NCI-H1417 (cell line): Measurements from ENCODE around the gene INHBC.

Experiments
- DNase-seq, 3 experiments: peaks; one replicate each; lab custom pipeline; 2025; lab: John Stamatoyannopoulos, UW

Gene INHBC

GRCh38 chr12:57469296-57470164, 34.9 kb downstream of the INHBC start:
- DNase-seq = no peak

- no peak for DNase-seq
These were observed 35.8 kb downstream of the INHBC start for GRCh38 chr12:57470286-57470969.

GRCh38 chr12:57470970-57471656, 36.5 kb downstream of the INHBC start:
- no peak for DNase-seq

- DNase-seq = no peak
These were observed 37.1 kb downstream of the INHBC start for GRCh38 chr12:57471661-57472060.

GRCh38 chr12:57472391-57472790, 37.8 kb downstream of the INHBC start:
- no peak for DNase-seq

- DNase-seq = no peak
These were observed 38.8 kb downstream of the INHBC start for GRCh38 chr12:57473392-57473791.

GRCh38 chr12:57473886-57474285, 39.3 kb downstream of the INHBC start:
- DNase-seq = no peak

- peak in 1 of 3 experiments; percentile 58 for DNase-seq
These were observed 39.8 kb downstream of the INHBC start for GRCh38 chr12:57474430-57474829.

GRCh38 chr12:57474862-57475261, 40.3 kb downstream of the INHBC start:
- DNase-seq = peak in 2 of 3 experiments; percentile 65 to 66

- DNase-seq = peak in 2 of 3 experiments; percentile 65 to 68
These were observed 40.9 kb downstream of the INHBC start for GRCh38 chr12:57475271-57476161.

GRCh38 chr12:57476162-57476992, 41.8 kb downstream of the INHBC start:
- peak in 2 of 3 experiments; percentile 54 to 62 for DNase-seq

GRCh38 chr12:57476993-57477709, 42.6 kb downstream of the INHBC start:
- no peak for DNase-seq

GRCh38 chr12:57477710-57478681, 43.4 kb downstream of the INHBC start:
- no peak for DNase-seq

- no peak for DNase-seq
These were observed 44.4 kb downstream of the INHBC start for GRCh38 chr12:57479043-57479375.

GRCh38 chr12:57479376-57480115, 45.0 kb downstream of the INHBC start, which contains the start of gene ARHGAP9:
Gene ARHGAP9 (minus strand): TSS chr12:57479866. CDS start chr12:57479406, 460 bp downstream.
- DNase-seq = no peak

GRCh38 chr12:57481671-57482070, 47.1 kb downstream of the INHBC start:
- no peak for DNase-seq

GRCh38 chr12:57483466-57483865, 48.9 kb downstream of the INHBC start:
- DNase-seq = no peak

- DNase-seq = no peak
These were observed 51.1 kb downstream of the INHBC start for GRCh38 chr12:57485695-57486094.
